Pancreas (tissue), 10 donors: ENCODE measurements around the gene OR2V1. TPM values are rescaled to one million over a fixed set of nuclear protein-coding genes. Genes with fewer than 3 reads are reported as not detected.

Source experiments
- ATAC-seq, 4 donors: fragments of 200-7000 bp; cut with Tn5 transposase; one replicate each; pipeline versions ENCODE4 v1.8.0 to v1.9.1; 2020; ENCODE audit warnings: mild to moderate bottlenecking in 4 of 4, moderate library complexity in 4 of 4
- DNase-seq, 6 donors: peaks; one replicate each; pipeline ENCODE4 v3.0.0-alpha.2; 2020
- FAIRE-seq: peaks from 2 replicates; lab custom pipeline; 2012; peaks lifted over from hg19 to GRCh38; lab: Jason Lieb, UNC
- H3K27ac ChIP-seq, 4 donors: fragments of 200-600 bp; sonication (generic); 1 replicate in 3 of 4; 2 replicates in 1 of 4; pipeline versions ENCODE4 v1.5.0 to v1.8.0; 2020
- H3K27me3 ChIP-seq, 4 donors: fragments of 200-600 bp; one replicate each; pipeline ENCODE4 v1.8.0; 2021
- H3K36me3 ChIP-seq, 3 donors: fragments of 200-600 bp; sonication (generic) in 1 of 3; one replicate each; pipeline versions ENCODE4 v1.5.0 to v1.8.0; 2020 to 2021
- H3K4me1 ChIP-seq, 3 donors: fragments of 200-600 bp; one replicate each; pipeline ENCODE4 v1.8.0; 2021
- H3K4me3 ChIP-seq, 4 donors: fragments of 200-600 bp; sonication (generic) in 2 of 4; one replicate each; pipeline versions ENCODE4 v1.5.0 to v1.8.0; 2020 to 2021
- H3K9me3 ChIP-seq, 4 donors: fragments of 200-600 bp; one replicate each; pipeline ENCODE4 v1.8.0; 2021
- CTCF ChIP-seq, 4 donors: fragments of 200-600 bp; sonication (generic) in 3 of 4; IDR thresholded peaks; one replicate each; pipeline versions ENCODE4 v1.5.0 to v1.8.0; 2021; ENCODE audit warnings: antibody characterized with exemption in 4 of 4
- WGBS, 2 donors: extraction: QIAGEN DNeasy Blood & Tissue Kit; methylation state at CpG; one replicate each; pipeline ENCODE4 v1.1.7; 2013; 5-methylcytosine and 5-hydroxymethylcytosine counted together
- intact Hi-C, 3 donors: fragments of 100-400 bp; cut with DNase I; formaldehyde crosslinking; loops; one replicate each; pipeline versions ENCODE4 v1.11.1 to v1.14.2; 2022
- polyA plus RNA-seq, 2 donors: library from polyadenylated mRNA; stranded (reverse); fragments of 200-250 nt; gene quantifications; one replicate each; pipeline ENCODE4 v1.2.3, GENCODE V29; 2013
- total RNA-seq, 6 donors: library from RNA; stranded (reverse); fragmentation: NEBNext Ultra II Directional in 4 of 6; extraction: Animal tissue kit (Norgen Biotek cat#: 25700) in 4 of 6; gene quantifications; one replicate each; pipeline versions ENCODE4 v1.2.1 to v1.2.4, GENCODE V29; 2021 to 2023
- donor health status: healthy with polysubstance abuse.
- donor health status: DM: no; HTN: no; CAD: no; lungs with moderate emphysema.
- donor health status: DM: no; HTN: no; CAD: no.
- donor health status: control.
- donor health status: control.
- donor health status: Bipolar disorder and iron deficiency.
- donor health status: DM: yes; HTN: yes; CAD: no.
- donor health status: DM: no; HTN: no; CAD: no.
- donor health status: DM: no; HTN: no; CAD: no.
- donor health status: DM: yes; HTN: yes; CAD: no.

OR2V1 gene
- total and polyA plus RNA-seq, 8 donors, result not detected

- H3K9me3 ChIP-seq, result no peaks in the 10 kb centered on the region
- no peaks in the 10 kb centered on the region for H3K4me1 ChIP-seq
- no peak for DNase-seq
- no peaks in the 10 kb centered on the region for H3K36me3 ChIP-seq
- FAIRE-seq, result no peak
- no peak for TF ChIP-seq CTCF (IDR thresholded peaks at IDR 0.05)
- no peak overlapping the region for H3K4me3 ChIP-seq
- peaks cover 0 to 4% (median 0%) of the 10 kb centered on the region in 4 donors for H3K27me3 ChIP-seq
- no peak for ATAC-seq
- WGBS, 2 donors, result 36 to 43% methylated on average over 18 of the region's 18 CpGs
- H3K27ac ChIP-seq, result no peak overlapping the region
- intact Hi-C loops, result no loop called here
Observed at GRCh38 chr5:181084621-181085195, 46.3 kb downstream of the OR2V1 start.

GRCh38 chr5:181081989-181082388 is 49.0 kb downstream of the OR2V1 start:
- peaks cover 0 to 4% (median 0%) of the 10 kb centered on the region in 4 donors for H3K27me3 ChIP-seq
- intact Hi-C loops, result no loop called here
- TF ChIP-seq CTCF (IDR thresholded peaks at IDR 0.05), result no peak
- H3K4me3 ChIP-seq, result no peak overlapping the region
- no peaks in the 10 kb centered on the region for H3K9me3 ChIP-seq
- no peak overlapping the region for H3K27ac ChIP-seq
- no peak for DNase-seq
- no peak for ATAC-seq
- FAIRE-seq, result no peak
- H3K4me1 ChIP-seq, result no peaks in the 10 kb centered on the region
- no peaks in the 10 kb centered on the region for H3K36me3 ChIP-seq

GRCh38 chr5:181076920-181077319 is 54.0 kb downstream of the OR2V1 start:
- no peak for TF ChIP-seq CTCF (IDR thresholded peaks at IDR 0.05)
- FAIRE-seq (no peak), ATAC-seq (no peak), DNase-seq (no peak)
- H3K4me3 ChIP-seq, result no peak overlapping the region
- intact Hi-C loops, result no loop called here
- H3K9me3 ChIP-seq, result no peaks in the 10 kb centered on the region
- H3K27ac ChIP-seq, result no peak overlapping the region
- H3K4me1 ChIP-seq, result no peaks in the 10 kb centered on the region
- H3K27me3 ChIP-seq, result peaks cover 0 to 2% (median 0%) of the 10 kb centered on the region in 4 donors
- no peaks in the 10 kb centered on the region for H3K36me3 ChIP-seq

Other genes with a start within 250 kb of the OR2V1 start
- 1 to 10 TPM in 1 of 6 donors, under 1 TPM in 3, not detected in 2; 0.23 to 1.5 (median 0.45) TPM for gene BTNL8, start 232.0 kb downstream of the OR2V1 start, total RNA-seq
- gene BTNL8, start 232.0 kb downstream of the OR2V1 start, polyA plus RNA-seq, result under 1 TPM; 0.31 to 0.49 TPM
- under 1 TPM in 2 of 6 donors, not detected in 4; 0.09 to 0.14 TPM for gene BTNL3, start 142.3 kb downstream of the OR2V1 start, total RNA-seq
- under 1 TPM in 1 of 2 donors, not detected in 1; 0.14 TPM for gene BTNL3, start 142.3 kb downstream of the OR2V1 start, polyA plus RNA-seq
- 10 to 100 TPM in 1 of 6 donors, 1 to 10 TPM in 5; 2.7 to 21.2 (median 5.6) TPM for gene BTNL9, start 90.9 kb downstream of the OR2V1 start, total RNA-seq
- 10 to 100 TPM; 38.2 to 57.0 TPM for gene BTNL9, start 90.9 kb downstream of the OR2V1 start, polyA plus RNA-seq
- gene OR2V2, start 16.4 kb upstream of the OR2V1 start, total RNA-seq, result not detected
- gene OR2V2, start 16.4 kb upstream of the OR2V1 start, polyA plus RNA-seq, result not detected
- 10 to 100 TPM in 1 of 6 donors, 1 to 10 TPM in 5; 1.9 to 11.1 (median 3.9) TPM for gene TRIM7, start 74.0 kb upstream of the OR2V1 start, total RNA-seq
- gene TRIM7, start 74.0 kb upstream of the OR2V1 start, polyA plus RNA-seq, result 1 to 10 TPM; 2.4 to 3.0 TPM
- gene TRIM41, start 92.1 kb upstream of the OR2V1 start, total RNA-seq, result 10 to 100 TPM; 11.4 to 22.1 (median 12.1) TPM
- gene TRIM41, start 92.1 kb upstream of the OR2V1 start, polyA plus RNA-seq, result 10 to 100 TPM; 17.3 to 28.7 TPM
- 1,000 to 10,000 TPM in 5 of 6 donors, 100 to 1,000 TPM in 1; 974 to 1,629 (median 1,266) TPM for gene RACK1, start 112.7 kb upstream of the OR2V1 start, total RNA-seq
- gene RACK1, start 112.7 kb upstream of the OR2V1 start, polyA plus RNA-seq, result 1,000 to 10,000 TPM; 1,162 to 1,304 TPM
- 10 to 100 TPM in 1 of 6 donors, 1 to 10 TPM in 5; 5.6 to 10.4 (median 7.4) TPM for gene TRIM52, start 130.0 kb upstream of the OR2V1 start, total RNA-seq
- gene TRIM52, start 130.0 kb upstream of the OR2V1 start, polyA plus RNA-seq, result 10 to 100 TPM; 12.8 to 18.1 TPM
- gene OR4F3, start 236.1 kb upstream of the OR2V1 start, total RNA-seq, result under 1 TPM in 2 of 6 donors, not detected in 4; 0.23 to 0.24 TPM
- gene OR4F3, start 236.1 kb upstream of the OR2V1 start, polyA plus RNA-seq, result not detected